Lower leg skin (tissue), 3 donors: Measurements from ENCODE around the gene PTPA.

Experiments
- CTCF ChIP-seq, 3 donors: fragments of 450-650 bp; IDR thresholded peaks; one replicate each; pipeline ENCODE4 v1.5.1; 2016; ENCODE audit warnings: antibody characterized with exemption in 3 of 3, mild to moderate bottlenecking in 3 of 3, moderate library complexity in 2 of 3
- POLR2A ChIP-seq, 2 donors: fragments of 450-650 bp; IDR thresholded peaks; one replicate each; pipeline ENCODE4 v1.6.1; 2016 to 2017; ENCODE audit warnings: antibody characterized with exemption in 2 of 2, mild to moderate bottlenecking in 1 of 2, moderate library complexity in 1 of 2

GRCh38 chr9:129166623-129167557 is 55.7 kb downstream of the PTPA start:
- TF ChIP-seq CTCF (IDR thresholded peaks at IDR 0.05) = no peak
- no peak for TF ChIP-seq POLR2A (IDR thresholded peaks at IDR 0.05)
